Umbilical cord (tissue), 2 donors: ENCODE measurements around the gene MBP. TPM values are rescaled to one million over a fixed set of nuclear protein-coding genes. Genes with fewer than 3 reads are reported as not detected.
"Not testable (repeated sequence)": the region's sequence is repeated elsewhere in the genome, so short reads cannot be mapped to it uniquely, and the experiment has no call there.

Source experiments
- DNase-seq: peaks from one replicate; pipeline ENCODE4 v3.0.0-alpha.2; 2015; ENCODE audit warnings: low spot score
- total RNA-seq: library from RNA; depleted of rRNA; stranded (reverse); fragments of >200 nt; gene quantifications from one replicate; pipeline ENCODE4 v1.2.3, GENCODE V29; 2014; ENCODE audit warnings: low replicate concordance; ENCODE audit not compliant: insufficient read depth

The MBP gene
- total RNA-seq, 1 donor from 2014 or later, result 20.0 TPM

- no peak for DNase-seq
These were observed 180.9 kb downstream of the MBP start for GRCh38 chr18:76951456-76952247.

- no peak for DNase-seq
These were observed 184.2 kb downstream of the MBP start for GRCh38 chr18:76948345-76948744.

GRCh38 chr18:76944346-76944745 is 188.2 kb downstream of the MBP start:
- DNase-seq, result not testable (repeated sequence)

- peak; percentile 31 for DNase-seq
These were observed 188.8 kb downstream of the MBP start for GRCh38 chr18:76943542-76944339.

- DNase-seq, result no peak
These were observed 191.3 kb downstream of the MBP start for GRCh38 chr18:76941284-76941683.

GRCh38 chr18:76938619-76939018 is 194.0 kb downstream of the MBP start:
- DNase-seq, result no peak

GRCh38 chr18:76937597-76937996 is 195.0 kb downstream of the MBP start:
- DNase-seq, result no peak

GRCh38 chr18:76936877-76937276 is 195.7 kb downstream of the MBP start:
- no peak for DNase-seq

- no peak for DNase-seq
These were observed 196.8 kb downstream of the MBP start for GRCh38 chr18:76935722-76936337.

GRCh38 chr18:76932026-76932819 is 200.4 kb downstream of the MBP start:
- DNase-seq, result no peak

- DNase-seq, result no peak
These were observed 201.4 kb downstream of the MBP start for GRCh38 chr18:76931171-76931570.

Other genes with a start within 250 kb of the MBP start
- gene GALR1, start 117.1 kb upstream of the MBP start, total RNA-seq, result 3.6 TPM